Effector memory CD8-positive, alpha-beta T cell (primary cell): ENCODE data around the gene PRRC2B.
"Not testable (repeated sequence)": the region's sequence is repeated elsewhere in the genome, so short reads cannot be mapped to it uniquely, and the experiment has no call there.

Experiments used
- ATAC-seq: fragments of 150-1000 bp; cut with Tn5 transposase; replicated peaks from 2 replicates; pipeline ENCODE4 v1.10.0; 2021; ENCODE audit warnings: mild to moderate bottlenecking, moderate library complexity
- DNase-seq, 3 experiments: peaks; one replicate each; pipeline ENCODE4 v3.0.0; 2021
- H3K27ac Mint-ChIP-seq, 2 donors: one replicate each; pipeline ENCODE4 v1.8.0; 2022; ENCODE audit warnings: mild to moderate bottlenecking in 2 of 2, mixed read lengths in 2 of 2, moderate library complexity in 2 of 2
- H3K27me3 Mint-ChIP-seq, 2 donors: one replicate each; pipeline ENCODE4 v1.8.0; 2022; ENCODE audit warnings: mixed read lengths in 2 of 2
- H3K36me3 Mint-ChIP-seq: one replicate; pipeline ENCODE4 v1.8.0; 2022; ENCODE audit warnings: mild to moderate bottlenecking, moderate library complexity, mixed read lengths; ENCODE audit not compliant: insufficient read depth
- H3K4me1 Mint-ChIP-seq, 2 donors: one replicate each; pipeline ENCODE4 v1.8.0; 2022; ENCODE audit warnings: low read depth in 2 of 2, mixed read lengths in 2 of 2
- H3K4me3 Mint-ChIP-seq, 2 donors: one replicate each; pipeline ENCODE4 v1.8.0; 2022; ENCODE audit warnings: mild to moderate bottlenecking in 2 of 2, mixed read lengths in 2 of 2, moderate library complexity in 2 of 2
- H3K9me3 Mint-ChIP-seq, 2 donors: one replicate each; pipeline ENCODE4 v1.8.0; 2022; ENCODE audit warnings: mixed read lengths in 2 of 2

Gene PRRC2B

GRCh38 chr9:131530920-131531832, 137.3 kb downstream of the PRRC2B start, which contains the start of gene UCK1:
Gene UCK1 (minus strand): TSS chr9:131531263. CDS start chr9:131531174, 89 bp downstream.
- peak; percentile 52 to 59 (median 57) for DNase-seq
- peak within 1 kb of the TSS; percentile 65 to 74 for H3K4me3 Mint-ChIP-seq
- peak; percentile 97 for ATAC-seq
- H3K36me3 Mint-ChIP-seq, result peaks cover 20% of the 10 kb centered on the region
- H3K27ac Mint-ChIP-seq, result peak within 1 kb of the TSS; percentile 54 to 65
- no peaks in the 10 kb centered on the region for H3K9me3 Mint-ChIP-seq
- no peaks in the 10 kb centered on the region for H3K27me3 Mint-ChIP-seq
- peaks cover 6 to 16% of the 10 kb centered on the region in 2 donors for H3K4me1 Mint-ChIP-seq

GRCh38 chr9:131534721-131535237, 140.9 kb downstream of the PRRC2B start:
- ATAC-seq (peak; percentile 26), DNase-seq (no peak)
- H3K27ac Mint-ChIP-seq, result peak overlapping the region in 1 of 2 donors; percentile 63
- peak overlapping the region in 1 of 2 donors; percentile 33 for H3K4me3 Mint-ChIP-seq
- no peaks in the 10 kb centered on the region for H3K27me3 Mint-ChIP-seq
- H3K4me1 Mint-ChIP-seq, result peaks cover 12 to 18% of the 10 kb centered on the region in 2 donors
- no peaks in the 10 kb centered on the region for H3K36me3 Mint-ChIP-seq
- no peaks in the 10 kb centered on the region for H3K9me3 Mint-ChIP-seq

- DNase-seq (no peak), ATAC-seq (no peak)
- H3K4me3 Mint-ChIP-seq, result no peak overlapping the region
- no peaks in the 10 kb centered on the region for H3K36me3 Mint-ChIP-seq
- no peaks in the 10 kb centered on the region for H3K9me3 Mint-ChIP-seq
- H3K4me1 Mint-ChIP-seq, result peaks cover 16 to 17% of the 10 kb centered on the region in 2 donors
- H3K27ac Mint-ChIP-seq, result no peak overlapping the region
- H3K27me3 Mint-ChIP-seq, result no peaks in the 10 kb centered on the region
Measured at GRCh38 chr9:131537946-131538345, 144.1 kb downstream of the PRRC2B start.

GRCh38 chr9:131539223-131539923, 145.5 kb downstream of the PRRC2B start:
- H3K4me1 Mint-ChIP-seq, result peaks cover 14 to 15% of the 10 kb centered on the region in 2 donors
- H3K27ac Mint-ChIP-seq, result peak overlapping the region in 1 of 2 donors; percentile 77
- no peaks in the 10 kb centered on the region for H3K36me3 Mint-ChIP-seq
- no peaks in the 10 kb centered on the region for H3K27me3 Mint-ChIP-seq
- ATAC-seq (peak; percentile 87), DNase-seq (peak in 2 of 3 experiments; percentile 15 to 22)
- peaks cover 0 to 2% of the 10 kb centered on the region in 2 donors for H3K9me3 Mint-ChIP-seq
- H3K4me3 Mint-ChIP-seq, result peak overlapping the region; percentile 31 to 59

- Mint-ChIP-seq H3K9me3 (peaks cover 0 to 2% of the 10 kb centered on the region in 2 donors), H3K27ac (no peak overlapping the region), H3K4me3 (no peak overlapping the region), H3K36me3 (peaks cover 2% of the 10 kb centered on the region), H3K4me1 (peaks cover 17 to 25% of the 10 kb centered on the region in 2 donors), H3K27me3 (peaks cover 18 to 23% of the 10 kb centered on the region in 2 donors)
- no peak for ATAC-seq
- no peak for DNase-seq
Measured at GRCh38 chr9:131543141-131543540, 149.3 kb downstream of the PRRC2B start.

DNA sequence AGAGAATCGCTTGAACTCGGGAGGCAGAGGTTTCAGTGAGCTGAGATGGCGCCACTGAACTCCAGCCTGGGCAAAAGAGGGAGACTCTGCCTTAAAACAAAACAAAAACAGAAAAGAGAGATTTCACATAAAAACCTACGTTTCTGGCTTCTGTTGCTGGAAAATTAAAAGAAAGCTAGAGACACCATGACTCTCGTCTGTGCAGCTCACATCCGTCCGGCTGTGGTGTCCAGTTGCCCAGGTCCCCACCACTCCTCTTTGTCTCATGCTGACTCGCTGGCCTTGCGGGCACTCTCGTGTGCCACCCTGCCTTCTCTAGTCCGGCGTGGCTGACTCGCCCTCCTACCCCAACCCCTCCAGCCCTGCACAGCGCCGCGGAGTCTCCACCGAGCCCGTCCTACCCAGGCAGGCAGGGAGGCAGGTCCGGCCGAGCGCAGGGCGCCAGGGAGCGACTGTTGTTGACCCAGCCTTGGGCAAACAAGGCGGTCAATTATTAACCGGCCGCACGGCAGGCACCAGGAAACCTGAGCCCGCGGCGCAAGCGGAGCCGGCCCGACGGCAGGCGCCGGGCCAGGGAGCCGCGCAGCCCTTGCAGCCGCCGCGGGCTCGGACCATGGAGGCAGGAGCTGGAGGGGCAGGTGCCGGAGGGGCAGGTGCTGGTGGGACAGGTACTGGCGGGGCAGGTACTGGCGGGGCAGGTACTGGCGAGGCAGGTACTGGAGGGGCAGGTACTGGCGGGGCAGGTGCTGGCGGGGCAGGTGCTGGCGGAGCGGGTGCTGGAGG, 151.3 kb downstream of the PRRC2B start, which contains the start of gene PRRT1B:
Gene PRRT1B (plus strand): TSS at position 521 of the 783 bp plus-strand sequence. CDS start 93 bp downstream, at position 614.
- Mint-ChIP-seq H3K9me3 (peaks cover 0 to 2% of the 10 kb centered on the region in 2 donors), H3K4me3 (peak within 1 kb of the TSS; percentile 52 to 72), H3K27ac (peak within 1 kb of the TSS in 1 of 2 donors; percentile 24), H3K4me1 (peaks cover 15 to 19% of the 10 kb centered on the region in 2 donors), H3K27me3 (peaks cover 39 to 43% of the 10 kb centered on the region in 2 donors), H3K36me3 (peaks cover 3% of the 10 kb centered on the region)
- ATAC-seq (no peak), DNase-seq (no peak)

- ATAC-seq (no peak), DNase-seq (no peak)
- H3K36me3 Mint-ChIP-seq, result peaks cover 3% of the 10 kb centered on the region
- no peak overlapping the region for H3K27ac Mint-ChIP-seq
- H3K9me3 Mint-ChIP-seq, result peaks cover 0 to 2% of the 10 kb centered on the region in 2 donors
- H3K27me3 Mint-ChIP-seq, result peaks cover 44 to 50% of the 10 kb centered on the region in 2 donors
- H3K4me1 Mint-ChIP-seq, result peaks cover 11 to 15% of the 10 kb centered on the region in 2 donors
- peak overlapping the region; percentile 52 to 72 for H3K4me3 Mint-ChIP-seq
Measured at GRCh38 chr9:131545786-131546335, 152.0 kb downstream of the PRRC2B start.

GRCh38 chr9:131546336-131547084, 152.6 kb downstream of the PRRC2B start:
- H3K36me3 Mint-ChIP-seq, result peaks cover 3% of the 10 kb centered on the region
- ATAC-seq (no peak), DNase-seq (no peak)
- peaks cover 50 to 56% of the 10 kb centered on the region in 2 donors for H3K27me3 Mint-ChIP-seq
- peaks cover 0 to 2% of the 10 kb centered on the region in 2 donors for H3K9me3 Mint-ChIP-seq
- H3K4me1 Mint-ChIP-seq, result peaks cover 11 to 15% of the 10 kb centered on the region in 2 donors
- H3K27ac Mint-ChIP-seq, result no peak overlapping the region
- peak overlapping the region; percentile 52 to 72 for H3K4me3 Mint-ChIP-seq

DNA sequence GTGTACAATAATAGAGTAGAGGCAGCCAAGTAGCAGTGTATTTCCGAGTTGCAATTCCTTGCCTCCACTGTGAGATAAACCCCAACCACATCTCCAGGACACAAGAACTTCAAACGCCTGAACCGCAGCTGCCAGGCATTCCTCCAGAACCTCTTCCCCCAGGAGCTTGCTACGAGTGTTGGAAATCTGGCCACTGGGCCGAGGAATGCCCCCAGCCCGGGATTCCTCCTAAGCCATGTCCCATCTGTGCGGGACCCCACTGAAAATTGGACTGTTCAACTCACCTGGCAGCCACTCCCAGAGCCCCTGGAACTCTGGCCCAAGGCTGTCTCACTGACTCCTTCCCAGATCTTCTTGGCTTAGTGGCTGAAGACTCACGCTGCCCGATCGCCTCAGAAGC, 155.3 kb downstream of the PRRC2B start:
- DNase-seq, ATAC-seq, H3K4me3 Mint-ChIP-seq, H3K9me3 Mint-ChIP-seq, H3K36me3 Mint-ChIP-seq: not testable (repeated sequence)
- Mint-ChIP-seq H3K27ac (peak overlapping the region in 1 of 2 donors; percentile 74), H3K4me1 (peaks cover 11 to 15% of the 10 kb centered on the region in 2 donors), H3K27me3 (peaks cover 58 to 76% of the 10 kb centered on the region in 2 donors)
